ENCODE measurements around the gene RCOR2.
A peak's percentile ranks its signal among the peaks of the same experiment; 100 is the strongest.

Gene RCOR2

GRCh38 chr11:63907063-63907462 is 9.9 kb downstream of the RCOR2 start:
- DNase-seq = no peak

GRCh38 chr11:63906585-63906984 is 10.4 kb downstream of the RCOR2 start:
- DNase-seq = peak; percentile 32 to 72 (median 49)

- DNase-seq = no peak
Observed at GRCh38 chr11:63906087-63906486, 10.9 kb downstream of the RCOR2 start.

GRCh38 chr11:63905179-63905578 is 11.8 kb downstream of the RCOR2 start:
- no peak for DNase-seq

- no peak for DNase-seq
Observed at GRCh38 chr11:63904743-63905142, 12.2 kb downstream of the RCOR2 start.

GRCh38 chr11:63903884-63904283 is 13.1 kb downstream of the RCOR2 start:
- no peak for DNase-seq

GRCh38 chr11:63901660-63902059 is 15.3 kb downstream of the RCOR2 start:
- DNase-seq = no peak

GRCh38 chr11:63897459-63898146 is 19.4 kb downstream of the RCOR2 start:
- no peak for DNase-seq

- DNase-seq = no peak
Observed at GRCh38 chr11:63896071-63896470, 20.9 kb downstream of the RCOR2 start.

GRCh38 chr11:63893355-63893754 is 23.6 kb downstream of the RCOR2 start:
- no peak for DNase-seq

GRCh38 chr11:63892228-63892627 is 24.7 kb downstream of the RCOR2 start:
- DNase-seq = peak in 2 of 3 donors; percentile 23 to 44

- no peak for DNase-seq
Observed at GRCh38 chr11:63890368-63890767, 26.6 kb downstream of the RCOR2 start.

GRCh38 chr11:63889344-63889743 is 27.6 kb downstream of the RCOR2 start:
- DNase-seq = no peak

GRCh38 chr11:63888170-63889086 is 28.5 kb downstream of the RCOR2 start:
- DNase-seq = peak; percentile 82 to 83 (median 83)

- no peak for DNase-seq
Observed at GRCh38 chr11:63887386-63887999, 29.5 kb downstream of the RCOR2 start.

GRCh38 chr11:63884196-63884932 is 32.6 kb downstream of the RCOR2 start:
- DNase-seq = peak in 1 of 3 donors; percentile 51

GRCh38 chr11:63883791-63884190 is 33.2 kb downstream of the RCOR2 start:
- DNase-seq = peak in 2 of 3 donors; percentile 20 to 52

GRCh38 chr11:63882555-63883242 is 34.3 kb downstream of the RCOR2 start:
- DNase-seq = peak; percentile 79 to 86 (median 84)

GRCh38 chr11:63880403-63880790 is 36.6 kb downstream of the RCOR2 start:
- DNase-seq = peak in 2 of 3 donors; percentile 38 to 41

- peak; percentile 58 to 64 (median 64) for DNase-seq
Observed at GRCh38 chr11:63879598-63880402, 37.2 kb downstream of the RCOR2 start.

GRCh38 chr11:63877658-63878241 is 39.2 kb downstream of the RCOR2 start:
- no peak for DNase-seq

Measured in suppressor macrophage treated with lipopolysaccharide for 1 hour (primary cell).